Esophagus (tissue), 2 donors: ENCODE data around the gene CYFIP1. TPM values are rescaled to one million over a fixed set of nuclear protein-coding genes. Genes with fewer than 3 reads are reported as not detected.
A peak's percentile ranks its signal among the peaks of the same experiment; 100 is the strongest.

Experiments used
- H3K27ac ChIP-seq, 2 donors: one replicate each; pipeline ENCODE4 v1.5.1; 2013; ENCODE audit warnings: low read depth in 2 of 2, mild to moderate bottlenecking in 2 of 2, inconsistent platforms in 1 of 2, low read length in 1 of 2, moderate library complexity in 1 of 2
- H3K27me3 ChIP-seq, 2 donors: one replicate each; pipeline ENCODE4 v1.6.1; 2013; ENCODE audit warnings: low read length in 2 of 2, control low read depth in 1 of 2, mild to moderate bottlenecking in 1 of 2; ENCODE audit not compliant: insufficient read depth in 2 of 2, control insufficient read depth in 1 of 2
- H3K36me3 ChIP-seq, 2 donors: one replicate each; pipeline ENCODE4 v1.6.1; 2013; ENCODE audit warnings: low read length in 1 of 2; ENCODE audit not compliant: control insufficient read depth in 2 of 2, insufficient read depth in 2 of 2
- H3K4me1 ChIP-seq, 2 donors: one replicate each; pipeline ENCODE4 v1.6.1; 2013; ENCODE audit warnings: low read length in 1 of 2; ENCODE audit not compliant: control insufficient read depth in 2 of 2, insufficient read depth in 2 of 2
- H3K4me3 ChIP-seq, 2 donors: one replicate each; pipeline ENCODE4 v1.5.1; 2013; ENCODE audit warnings: low read length in 2 of 2, mild to moderate bottlenecking in 2 of 2, low read depth in 1 of 2, moderate library complexity in 1 of 2
- H3K9me3 ChIP-seq, 2 donors: one replicate each; pipeline ENCODE4 v1.6.1; 2013; ENCODE audit warnings: mild to moderate bottlenecking in 2 of 2, low read depth in 1 of 2, low read length in 1 of 2, moderate library complexity in 1 of 2; ENCODE audit not compliant: control insufficient read depth in 2 of 2, insufficient read depth in 1 of 2
- WGBS, 2 donors: extraction: QIAGEN DNeasy Blood & Tissue Kit; methylation state at CpG; one replicate each; pipeline ENCODE4 v1.1.7; 2013; 5-methylcytosine and 5-hydroxymethylcytosine counted together
- polyA plus RNA-seq, 2 donors: library from polyadenylated mRNA; stranded (reverse); fragments of 200-250 nt; gene quantifications; one replicate each; pipeline ENCODE4 v1.2.3, GENCODE V29; 2013
- donor health status: healthy with polysubstance abuse.
- donor health status: Bipolar disorder and iron deficiency.

Gene CYFIP1
- polyA plus RNA-seq, 2 donors, result 32.1 to 44.3 TPM

GRCh38 chr15:22851513-22851912 lies 128.7 kb downstream of the CYFIP1 start:
- WGBS, 2 donors, result 84 to 89% methylated on average over 4 of the region's 4 CpGs
- H3K4me1 ChIP-seq, result no peaks in the 10 kb centered on the region
- H3K27me3 ChIP-seq, result no peaks in the 10 kb centered on the region
- no peak overlapping the region for H3K27ac ChIP-seq
- no peak overlapping the region for H3K4me3 ChIP-seq
- peaks cover 0 to 8% of the 10 kb centered on the region in 2 donors for H3K36me3 ChIP-seq
- no peaks in the 10 kb centered on the region for H3K9me3 ChIP-seq

- Histone ChIP-seq H3K4me3 (no peak overlapping the region), H3K4me1 (no peaks in the 10 kb centered on the region), H3K9me3 (no peaks in the 10 kb centered on the region), H3K36me3 (peaks cover 0 to 9% of the 10 kb centered on the region in 2 donors), H3K27me3 (no peaks in the 10 kb centered on the region), H3K27ac (no peak overlapping the region)
- 85 to 87% methylated on average over 3 of the region's 3 CpGs for WGBS, 2 donors
These were observed 130.1 kb downstream of the CYFIP1 start for GRCh38 chr15:22850055-22850454.

GRCh38 chr15:22846073-22846472 lies 134.1 kb downstream of the CYFIP1 start:
- Histone ChIP-seq H3K36me3 (peaks cover 0 to 5% of the 10 kb centered on the region in 2 donors), H3K27ac (no peak overlapping the region), H3K4me1 (no peaks in the 10 kb centered on the region), H3K4me3 (no peak overlapping the region), H3K27me3 (no peaks in the 10 kb centered on the region), H3K9me3 (no peaks in the 10 kb centered on the region)
- 91 to 94% methylated on average over 6 of the region's 6 CpGs for WGBS, 2 donors

GRCh38 chr15:22845289-22845900 lies 134.8 kb downstream of the CYFIP1 start:
- H3K4me1 ChIP-seq, result no peaks in the 10 kb centered on the region
- H3K27ac ChIP-seq, result no peak overlapping the region
- WGBS, 2 donors, result 63 to 68% methylated on average over 2 of the region's 2 CpGs
- no peaks in the 10 kb centered on the region for H3K27me3 ChIP-seq
- no peaks in the 10 kb centered on the region for H3K9me3 ChIP-seq
- H3K4me3 ChIP-seq, result no peak overlapping the region
- H3K36me3 ChIP-seq, result peaks cover 0 to 5% of the 10 kb centered on the region in 2 donors

- Histone ChIP-seq H3K36me3 (peaks cover 0 to 5% of the 10 kb centered on the region in 2 donors), H3K9me3 (no peaks in the 10 kb centered on the region), H3K4me3 (no peak overlapping the region), H3K4me1 (no peaks in the 10 kb centered on the region), H3K27ac (no peak overlapping the region), H3K27me3 (no peaks in the 10 kb centered on the region)
- WGBS, 2 donors, result 80 to 86% methylated on average over 19 of the region's 19 CpGs
These were observed 135.5 kb downstream of the CYFIP1 start for GRCh38 chr15:22844421-22845288.

GRCh38 chr15:22839046-22839695 lies 141.0 kb downstream of the CYFIP1 start:
- Histone ChIP-seq H3K4me1 (no peaks in the 10 kb centered on the region), H3K4me3 (peak overlapping the region; percentile 75 to 93), H3K36me3 (no peaks in the 10 kb centered on the region), H3K27me3 (no peaks in the 10 kb centered on the region), H3K9me3 (no peaks in the 10 kb centered on the region), H3K27ac (peak overlapping the region; percentile 98 to 99)
- 0 to 1% methylated on average over 16 of the region's 16 CpGs for WGBS, 2 donors

- 0 to 1% methylated on average over 71 to 83 of the region's 83 CpGs for WGBS, 2 donors
- H3K9me3 ChIP-seq, result no peaks in the 10 kb centered on the region
These were observed 141.7 kb downstream of the CYFIP1 start, which contains the start of gene NIPA2 for GRCh38 chr15:22838292-22839042. Gene NIPA2, plus strand, starts transcription at chr15:22838666. Its CDS starts 13,066 bp downstream, at chr15:22851732.

GRCh38 chr15:22831473-22831872 lies 148.7 kb downstream of the CYFIP1 start:
- Histone ChIP-seq H3K4me3 (no peak overlapping the region), H3K27me3 (no peaks in the 10 kb centered on the region), H3K27ac (no peak overlapping the region), H3K9me3 (no peaks in the 10 kb centered on the region), H3K36me3 (peaks cover 0 to 5% of the 10 kb centered on the region in 2 donors), H3K4me1 (peaks cover 0 to 2% of the 10 kb centered on the region in 2 donors)
- WGBS, 2 donors, result 41 to 44% methylated on average over 1 of the region's 1 CpG

More at GRCh38 chr15:22838292-22839042, 141.7 kb downstream of the CYFIP1 start, which contains the start of gene NIPA2:
- Histone ChIP-seq H3K4me3 (peak within 1 kb of the TSS; percentile 75 to 93), H3K27ac (peak within 1 kb of the TSS; percentile 98 to 99), H3K36me3 (no peaks in the 10 kb centered on the region), H3K27me3 (no peaks in the 10 kb centered on the region), H3K4me1 (no peaks in the 10 kb centered on the region)

- Histone ChIP-seq H3K4me3 (no peak overlapping the region), H3K27ac (no peak overlapping the region), H3K4me1 (no peaks in the 10 kb centered on the region), H3K9me3 (no peaks in the 10 kb centered on the region), H3K27me3 (no peaks in the 10 kb centered on the region), H3K36me3 (peaks cover 0 to 15% of the 10 kb centered on the region in 2 donors)
- WGBS, 2 donors, result 67% methylated on average over 1 of the region's 1 CpG
These were observed 153.0 kb downstream of the CYFIP1 start for GRCh38 chr15:22827125-22827524.
